ENCODE results near the gene OLFML1. TPM values are rescaled to one million over a fixed set of nuclear protein-coding genes. Genes with fewer than 3 reads are reported as not detected.

Gene OLFML1
- total and polyA plus RNA-seq, 2 of the 8 experiments (the other 6 are each of a cell fraction or from before 2014, with no cell fraction given) = 0.24 TPM; not detected in 1

GRCh38 chr11:7451952-7452494 is 33.3 kb upstream of the OLFML1 start:
- Histone ChIP-seq H3K18ac (ENCODE audit: extremely low read depth, low read length) (no peak overlapping the region), H2AK5ac (ENCODE audit: low read depth, low read length) (no peak overlapping the region), H2BK5ac (ENCODE audit: low read depth, low read length) (no peak overlapping the region), H2BK15ac (ENCODE audit: low read length) (no peak overlapping the region), H3K9ac (replicated peaks in 1 of 4; ENCODE audit: extremely low read depth in 1 of 4, low read depth in 3 of 4, low read length in 3 of 4) (no peak overlapping the region), H3K79me2 (ENCODE audit: control insufficient read depth in 1 of 2, insufficient read depth in 2 of 2, low read length in 2 of 2) (no peaks in the 10 kb centered on the region), H3K4me2 (ENCODE audit: insufficient read depth in 1 of 2, low read depth in 2 of 2, low read length in 2 of 2) (no peak overlapping the region), H3K23ac (ENCODE audit: insufficient read length) (no peak overlapping the region), H2AFZ (ENCODE audit: low read length) (no peak overlapping the region), H3K4me3 (ENCODE audit: extremely low read depth in 1 of 4, insufficient read depth in 2 of 4, low read depth in 3 of 4, low read length in 4 of 4) (no peak overlapping the region), H3K14ac (ENCODE audit: insufficient read length) (no peak overlapping the region), H3K4me1 (replicated peaks in 1 of 4; ENCODE audit: control insufficient read depth in 3 of 4, insufficient read depth in 4 of 4, low read length in 3 of 4) (no peaks in the 10 kb centered on the region; a peak in 1 of 7 replicates), H2BK12ac (ENCODE audit: low read depth, low read length) (no peak overlapping the region), H4K91ac (replicated peaks; ENCODE audit: insufficient read length, low read length) (no peak overlapping the region), H2BK20ac (ENCODE audit: low read length) (no peak overlapping the region), H3K4ac (replicated peaks; ENCODE audit: insufficient read length, low read depth, low read length) (no peak overlapping the region), H3K9me3 (ENCODE audit: insufficient read depth in 2 of 2, low read depth in 1 of 2, low read length in 1 of 2) (no peaks in the 10 kb centered on the region), H3K27ac (ENCODE audit: low read depth, low read length) (no peak overlapping the region), H4K5ac (ENCODE audit: insufficient read length, low read depth, low read length) (no peak overlapping the region), H3K56ac (replicated peaks; ENCODE audit: insufficient read length, low read depth, low read length) (no peak overlapping the region), H3K23me2 (ENCODE audit: low read depth, low read length) (no peaks in the 10 kb centered on the region; the same call in 1 of the 2 replicates), H3K79me1 (ENCODE audit: low read depth, low read length) (no peaks in the 10 kb centered on the region), H2BK120ac (replicated peaks; ENCODE audit: low read depth, low read length) (no peak overlapping the region), H3K36me3 (ENCODE audit: control insufficient read depth in 2 of 4, insufficient read depth in 4 of 4, low read length in 3 of 4) (no peaks in the 10 kb centered on the region), H4K8ac (ENCODE audit: extremely low read depth, insufficient read depth, low read length) (no peak overlapping the region), H3K27me3 (replicated peaks in 1 of 4; ENCODE audit: control insufficient read depth in 3 of 4, extremely low read depth in 1 of 4, insufficient read depth in 3 of 4, low read length in 3 of 4) (no peaks in the 10 kb centered on the region), H4K20me1 (replicated peaks in 1 of 2; ENCODE audit: control insufficient read depth in 1 of 2, insufficient read depth in 2 of 2, low read length in 2 of 2) (no peaks in the 10 kb centered on the region)
- DNase-seq (ENCODE audit: low read depth in 1 of 2, low spot score in 2 of 2) (no peak), FAIRE-seq (no peak)
- ChIA-PET POLR2A (ENCODE audit: partially characterized antibody) (no interaction called here), CTCF (ENCODE audit: partially characterized antibody) (interaction anchor here (0.7 to 3.5 kb wide), 11 partner anchors 10 to 634 kb away, joined by 3 to 32 read pairs (median 4); no protein-coding TSS in a partner anchor)
- 100% methylated on average over 1 of the region's 1 CpG; no CpG with 5 or more reads in 1 of the 2 experiments for WGBS, 2 experiments (ENCODE audit: extremely low coverage in 1 of 2, insufficient coverage in 1 of 2, insufficient read length in 1 of 2, insufficient replicate concordance in 2 of 2, low coverage in 1 of 2, low lambda C conversion rate in 2 of 2, missing lambda C conversion rate in 1 of 2)
- TF ChIP-seq POLR2A (IDR thresholded peaks at IDR 0.05; ENCODE audit: control extremely low read depth in 1 of 2, low read depth in 2 of 2, low read length in 2 of 2) (no peak), RBBP5 (IDR thresholded peaks at IDR 0.05; ENCODE audit: borderline replicate concordance, low read depth, low read length) (no peak)
